Head of caudate nucleus (tissue), 42 donors: ENCODE results near the gene SLC7A14.

Source experiments
- DNase-seq, 42 donors: peaks; one replicate each; pipeline versions ENCODE4 v3.0.0 to v3.0.0-alpha.2; 2020 to 2021; ENCODE audit warnings: mixed read lengths in 7 of 42
- intact Hi-C: fragments of 100-400 bp; cut with DNase I; formaldehyde crosslinking; loops from one replicate; pipeline ENCODE4 v1.15.0; 2022

SLC7A14 gene

GRCh38 chr3:170553788-170554757 is 31.8 kb downstream of the SLC7A14 start:
- no peak for DNase-seq
- intact Hi-C loops, result no loop called here

- intact Hi-C loops, result no loop called here
- DNase-seq, result no peak
Observed at GRCh38 chr3:170551252-170551651, 34.6 kb downstream of the SLC7A14 start.

GRCh38 chr3:170542704-170543103 is 43.2 kb downstream of the SLC7A14 start:
- intact Hi-C loops, result no loop called here

GRCh38 chr3:170539897-170540296 is 46.0 kb downstream of the SLC7A14 start:
- intact Hi-C loops, result no loop called here
- DNase-seq, result no peak

More at GRCh38 chr3:170542704-170543103, 43.2 kb downstream of the SLC7A14 start:
- DNase-seq, result no peak

GRCh38 chr3:170536712-170537111 is 49.2 kb downstream of the SLC7A14 start:
- DNase-seq, result no peak
- intact Hi-C loops, result no loop called here

- intact Hi-C loops, result no loop called here
- no peak for DNase-seq
Observed at GRCh38 chr3:170534227-170534626, 51.6 kb downstream of the SLC7A14 start.

- no peak for DNase-seq
- intact Hi-C loops, result no loop called here
Observed at GRCh38 chr3:170532573-170532972, 53.3 kb downstream of the SLC7A14 start.

- DNase-seq, result peak in 5 of 42 donors; percentile 18 to 29 (median 22)
- intact Hi-C loops, result no loop called here
Observed at GRCh38 chr3:170531657-170532335, 54.1 kb downstream of the SLC7A14 start.

GRCh38 chr3:170531054-170531453 is 54.8 kb downstream of the SLC7A14 start:
- intact Hi-C loops, result no loop called here

GRCh38 chr3:170529912-170530311 is 56.0 kb downstream of the SLC7A14 start:
- intact Hi-C loops, result no loop called here
- no peak for DNase-seq

More at GRCh38 chr3:170531054-170531453, 54.8 kb downstream of the SLC7A14 start:
- no peak for DNase-seq

GRCh38 chr3:170529346-170529745 is 56.5 kb downstream of the SLC7A14 start:
- intact Hi-C loops, result no loop called here
- no peak for DNase-seq

GRCh38 chr3:170528726-170529125 is 57.1 kb downstream of the SLC7A14 start:
- no peak for DNase-seq
- intact Hi-C loops, result no loop called here

GRCh38 chr3:170524073-170524472 is 61.8 kb downstream of the SLC7A14 start:
- no peak for DNase-seq
- intact Hi-C loops, result no loop called here

- DNase-seq, result no peak
- intact Hi-C loops, result no loop called here
Observed at GRCh38 chr3:170523248-170523647, 62.6 kb downstream of the SLC7A14 start.

GRCh38 chr3:170522201-170522600 is 63.7 kb downstream of the SLC7A14 start:
- DNase-seq, result no peak
- intact Hi-C loops, result no loop called here

- intact Hi-C loops, result no loop called here
- DNase-seq, result no peak
Observed at GRCh38 chr3:170520996-170521395, 64.9 kb downstream of the SLC7A14 start.

GRCh38 chr3:170517242-170517945 is 68.5 kb downstream of the SLC7A14 start:
- intact Hi-C loops, result no loop called here
- no peak for DNase-seq

- DNase-seq, result peak in 2 of 42 donors; percentile 20 to 26
- intact Hi-C loops, result no loop called here
Observed at GRCh38 chr3:170513642-170514041, 72.2 kb downstream of the SLC7A14 start.

GRCh38 chr3:170511371-170511770 is 74.5 kb downstream of the SLC7A14 start:
- DNase-seq, result no peak
- intact Hi-C loops, result no loop called here

- intact Hi-C loops, result no loop called here
- no peak for DNase-seq
Observed at GRCh38 chr3:170508839-170509238, 77.0 kb downstream of the SLC7A14 start.
